Measurements from ENCODE around the gene ANKDD1B. TPM values are rescaled to one million over a fixed set of nuclear protein-coding genes. Genes with fewer than 3 reads are reported as not detected.

Gene ANKDD1B
- total and polyA plus RNA-seq, 2 of the 8 experiments (the other 6 are each of a cell fraction or from before 2014, with no cell fraction given) = 0.08 to 0.22 TPM

GRCh38 chr5:75701856-75702255, 90.6 kb downstream of the ANKDD1B start (continued):
- TF ChIP-seq SAP30 (IDR thresholded peaks at IDR 0.05; ENCODE audit: insufficient read depth, insufficient replicate concordance, low read length) (no peak), CEBPB (IDR thresholded peaks at IDR 0.05; ENCODE audit: low read depth, low read length) (no peak)

Data from H1 (cell line).